ENCODE measurements around the gene ILF2. TPM values are rescaled to one million over a fixed set of nuclear protein-coding genes. Genes with fewer than 3 reads are reported as not detected.

The ILF2 gene
- total RNA-seq, 1 donor from 2014 or later: 185 TPM

GRCh38 chr1:153688736-153689328 lies 18.0 kb upstream of the ILF2 start:
- Histone ChIP-seq H3K4me2 (ENCODE audit: low read length) (no peak overlapping the region), H3K36me3 (ENCODE audit: insufficient read depth, low read length) (no peaks in the 10 kb centered on the region), H2AFZ (ENCODE audit: low read depth, low read length) (no peak overlapping the region), H3K27ac (ENCODE audit: low read depth, low read length) (no peak overlapping the region), H3K79me2 (ENCODE audit: insufficient read depth, low read length) (no peaks in the 10 kb centered on the region), H3K4me3 (ENCODE audit: insufficient read depth, low read depth, low read length) (no peak overlapping the region), H3K9ac (ENCODE audit: low read length) (no peak overlapping the region), H3K27me3 (ENCODE audit: insufficient read depth, low read length) (peaks cover 6% of the 10 kb centered on the region), H3K9me3 (ENCODE audit: insufficient read depth, low read depth, low read length) (no peaks in the 10 kb centered on the region), H4K20me1 (ENCODE audit: insufficient read depth, low read length) (no peaks in the 10 kb centered on the region), H3K4me1 (ENCODE audit: insufficient read depth, low read length) (no peaks in the 10 kb centered on the region)
- Mint-ChIP-seq H3K36me3 (ENCODE audit: low read depth, unreplicated experiment) (no peaks in the 10 kb centered on the region), H3K9me3 (ENCODE audit: unreplicated experiment) (peaks cover 2% of the 10 kb centered on the region), H3K27me3 (ENCODE audit: low read depth, unreplicated experiment) (peaks cover 26% of the 10 kb centered on the region), H3K27ac (ENCODE audit: unreplicated experiment) (no peak overlapping the region), H3K4me1 (ENCODE audit: low read depth, unreplicated experiment) (peaks cover 10% of the 10 kb centered on the region), H3K4me3 (ENCODE audit: unreplicated experiment) (no peak overlapping the region)
- no peak for TF ChIP-seq CTCF (IDR thresholded peaks at IDR 0.05; ENCODE audit: insufficient read depth, low read depth, low read length)
- no peak for FAIRE-seq
- DNase-seq (ENCODE audit: low read depth): no peak

- Mint-ChIP-seq H3K27me3 (ENCODE audit: low read depth, unreplicated experiment) (peaks cover 26% of the 10 kb centered on the region), H3K4me3 (ENCODE audit: unreplicated experiment) (peak overlapping the region; percentile 11), H3K9me3 (ENCODE audit: unreplicated experiment) (peaks cover 2% of the 10 kb centered on the region), H3K27ac (ENCODE audit: unreplicated experiment) (no peak overlapping the region), H3K4me1 (ENCODE audit: low read depth, unreplicated experiment) (peaks cover 11% of the 10 kb centered on the region), H3K36me3 (ENCODE audit: low read depth, unreplicated experiment) (no peaks in the 10 kb centered on the region)
- H3K4me2 ChIP-seq (ENCODE audit: low read length): no peak overlapping the region
- H3K4me3 ChIP-seq (ENCODE audit: insufficient read depth, low read depth, low read length): no peak overlapping the region
- H3K9me3 ChIP-seq (ENCODE audit: insufficient read depth, low read depth, low read length): no peaks in the 10 kb centered on the region
- no peak for DNase-seq (ENCODE audit: low read depth)
- H3K36me3 ChIP-seq (ENCODE audit: insufficient read depth, low read length): no peaks in the 10 kb centered on the region
- H3K27me3 ChIP-seq (ENCODE audit: insufficient read depth, low read length): peaks cover 6% of the 10 kb centered on the region
- TF ChIP-seq CTCF (IDR thresholded peaks at IDR 0.05; ENCODE audit: insufficient read depth, low read depth, low read length) (no peak), EZH2 (IDR thresholded peaks at IDR 0.05; ENCODE audit: insufficient read depth, low read length) (no peak)
- FAIRE-seq: no peak
- no peaks in the 10 kb centered on the region for H3K79me2 ChIP-seq (ENCODE audit: insufficient read depth, low read length)
- no peak overlapping the region for H3K9ac ChIP-seq (ENCODE audit: low read length)
- no peak overlapping the region for H2AFZ ChIP-seq (ENCODE audit: low read depth, low read length)
- H4K20me1 ChIP-seq (ENCODE audit: insufficient read depth, low read length): no peaks in the 10 kb centered on the region
- H3K27ac ChIP-seq (ENCODE audit: low read depth, low read length): no peak overlapping the region
- no peaks in the 10 kb centered on the region for H3K4me1 ChIP-seq (ENCODE audit: insufficient read depth, low read length)
These were observed 17.5 kb upstream of the ILF2 start for GRCh38 chr1:153688276-153688675.

- Mint-ChIP-seq H3K4me3 (ENCODE audit: unreplicated experiment) (no peak overlapping the region), H3K4me1 (ENCODE audit: low read depth, unreplicated experiment) (peaks cover 11% of the 10 kb centered on the region), H3K36me3 (ENCODE audit: low read depth, unreplicated experiment) (no peaks in the 10 kb centered on the region), H3K9me3 (ENCODE audit: unreplicated experiment) (peaks cover 2% of the 10 kb centered on the region), H3K27me3 (ENCODE audit: low read depth, unreplicated experiment) (peaks cover 28% of the 10 kb centered on the region), H3K27ac (ENCODE audit: unreplicated experiment) (no peak overlapping the region)
- no peak overlapping the region for H2AFZ ChIP-seq (ENCODE audit: low read depth, low read length)
- no peak for DNase-seq (ENCODE audit: low read depth)
- H3K9me3 ChIP-seq (ENCODE audit: insufficient read depth, low read depth, low read length): no peaks in the 10 kb centered on the region
- no peak overlapping the region for H3K9ac ChIP-seq (ENCODE audit: low read length)
- no peaks in the 10 kb centered on the region for H3K79me2 ChIP-seq (ENCODE audit: insufficient read depth, low read length)
- no peak overlapping the region for H3K4me3 ChIP-seq (ENCODE audit: insufficient read depth, low read depth, low read length)
- H3K4me1 ChIP-seq (ENCODE audit: insufficient read depth, low read length): no peaks in the 10 kb centered on the region
- FAIRE-seq: no peak
- H3K27ac ChIP-seq (ENCODE audit: low read depth, low read length): no peak overlapping the region
- no peak overlapping the region for H3K4me2 ChIP-seq (ENCODE audit: low read length)
- TF ChIP-seq EZH2 (IDR thresholded peaks at IDR 0.05; ENCODE audit: insufficient read depth, low read length) (no peak), CTCF (IDR thresholded peaks at IDR 0.05; ENCODE audit: insufficient read depth, low read depth, low read length) (no peak)
- H4K20me1 ChIP-seq (ENCODE audit: insufficient read depth, low read length): no peaks in the 10 kb centered on the region
- peaks cover 9% of the 10 kb centered on the region for H3K27me3 ChIP-seq (ENCODE audit: insufficient read depth, low read length)
- no peaks in the 10 kb centered on the region for H3K36me3 ChIP-seq (ENCODE audit: insufficient read depth, low read length)
These were observed 16.7 kb upstream of the ILF2 start for GRCh38 chr1:153687346-153688125.
